Measurements from ENCODE around the gene TOB1. TPM values are rescaled to one million over a fixed set of nuclear protein-coding genes. Genes with fewer than 3 reads are reported as not detected.

The TOB1 gene
- total RNA-seq, 2 donors from 2014 or later: 29.0 to 31.0 TPM

DNA sequence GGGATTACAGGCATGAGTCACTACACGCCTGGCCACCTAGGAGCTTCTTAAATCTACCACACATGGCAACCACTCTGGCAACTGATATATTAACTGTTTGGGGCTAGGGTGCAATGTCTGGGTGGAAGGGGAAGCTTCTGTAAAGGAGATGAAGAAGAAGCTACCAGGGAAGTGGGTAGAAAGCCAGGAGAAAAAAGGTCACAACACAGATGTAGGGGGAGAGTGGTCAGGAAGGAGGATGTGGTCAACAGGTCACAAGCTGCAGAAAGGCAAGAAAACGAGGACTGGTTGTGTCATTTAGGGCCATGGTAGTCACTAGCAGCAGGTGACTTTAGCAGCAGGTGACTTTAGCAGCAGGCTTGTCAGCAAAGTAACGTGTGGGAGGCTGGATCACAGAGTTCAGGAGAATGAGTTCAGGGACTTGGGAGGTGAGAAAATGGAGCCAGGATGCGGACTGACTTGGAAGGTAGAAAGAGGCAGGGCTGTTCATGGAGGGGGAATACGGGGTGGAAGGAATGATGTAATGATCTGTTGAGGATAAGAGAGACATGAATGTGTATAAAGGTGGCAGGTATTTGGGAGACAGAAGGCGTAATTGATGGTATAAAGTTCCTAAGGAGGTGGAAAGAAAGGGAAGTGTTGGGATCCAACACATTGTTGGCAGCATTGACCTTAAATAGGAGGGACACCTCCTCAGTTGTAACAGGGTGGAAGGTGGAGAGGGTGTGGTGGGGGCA lies 47.1 kb downstream of the TOB1 start:
- no peak for DNase-seq (ENCODE audit: low spot score)
- no peaks in the 10 kb centered on the region for H3K36me3 ChIP-seq

DNA sequence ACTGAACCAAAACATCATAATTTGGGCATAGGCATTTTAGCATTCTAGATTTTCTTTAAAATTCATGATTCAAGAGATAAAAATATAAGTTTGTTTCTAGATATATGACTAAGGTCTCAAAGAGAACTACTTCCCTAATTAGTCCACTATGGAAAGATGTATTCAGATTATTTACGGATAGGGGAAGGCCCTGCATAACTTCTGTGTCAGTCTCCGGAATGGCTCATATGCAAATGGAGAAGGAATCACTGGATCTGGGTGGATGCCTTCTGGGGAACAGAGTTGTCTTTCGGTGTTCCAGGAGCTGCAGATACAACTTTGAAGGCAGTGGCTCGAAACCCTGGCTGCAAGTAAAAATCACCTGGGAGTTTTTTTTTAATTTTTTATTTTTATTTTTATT lies 47.9 kb downstream of the TOB1 start:
- Histone ChIP-seq H3K27ac (no peak overlapping the region), H3K9me3 (no peaks in the 10 kb centered on the region), H3K27me3 (no peaks in the 10 kb centered on the region), H3K36me3 (no peaks in the 10 kb centered on the region), H3K4me1 (no peaks in the 10 kb centered on the region), H3K4me3 (no peak overlapping the region)
- TF ChIP-seq, protein P1, sequence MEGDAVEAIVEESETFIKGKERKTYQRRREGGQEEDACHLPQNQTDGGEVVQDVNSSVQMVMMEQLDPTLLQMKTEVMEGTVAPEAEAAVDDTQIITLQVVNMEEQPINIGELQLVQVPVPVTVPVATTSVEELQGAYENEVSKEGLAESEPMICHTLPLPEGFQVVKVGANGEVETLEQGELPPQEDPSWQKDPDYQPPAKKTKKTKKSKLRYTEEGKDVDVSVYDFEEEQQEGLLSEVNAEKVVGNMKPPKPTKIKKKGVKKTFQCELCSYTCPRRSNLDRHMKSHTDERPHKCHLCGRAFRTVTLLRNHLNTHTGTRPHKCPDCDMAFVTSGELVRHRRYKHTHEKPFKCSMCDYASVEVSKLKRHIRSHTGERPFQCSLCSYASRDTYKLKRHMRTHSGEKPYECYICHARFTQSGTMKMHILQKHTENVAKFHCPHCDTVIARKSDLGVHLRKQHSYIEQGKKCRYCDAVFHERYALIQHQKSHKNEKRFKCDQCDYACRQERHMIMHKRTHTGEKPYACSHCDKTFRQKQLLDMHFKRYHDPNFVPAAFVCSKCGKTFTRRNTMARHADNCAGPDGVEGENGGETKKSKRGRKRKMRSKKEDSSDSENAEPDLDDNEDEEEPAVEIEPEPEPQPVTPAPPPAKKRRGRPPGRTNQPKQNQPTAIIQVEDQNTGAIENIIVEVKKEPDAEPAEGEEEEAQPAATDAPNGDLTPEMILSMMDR (IDR thresholded peaks at IDR 0.05): no peak
- no peak for DNase-seq (ENCODE audit: low spot score)

More for the DNA sequence above, 47.1 kb downstream of the TOB1 start:
- TF ChIP-seq, protein P1 (IDR thresholded peaks at IDR 0.05): no peak
- Histone ChIP-seq H3K27me3 (no peaks in the 10 kb centered on the region), H3K4me1 (no peaks in the 10 kb centered on the region), H3K4me3 (no peak overlapping the region), H3K9me3 (no peaks in the 10 kb centered on the region), H3K27ac (no peak overlapping the region)

DNA sequence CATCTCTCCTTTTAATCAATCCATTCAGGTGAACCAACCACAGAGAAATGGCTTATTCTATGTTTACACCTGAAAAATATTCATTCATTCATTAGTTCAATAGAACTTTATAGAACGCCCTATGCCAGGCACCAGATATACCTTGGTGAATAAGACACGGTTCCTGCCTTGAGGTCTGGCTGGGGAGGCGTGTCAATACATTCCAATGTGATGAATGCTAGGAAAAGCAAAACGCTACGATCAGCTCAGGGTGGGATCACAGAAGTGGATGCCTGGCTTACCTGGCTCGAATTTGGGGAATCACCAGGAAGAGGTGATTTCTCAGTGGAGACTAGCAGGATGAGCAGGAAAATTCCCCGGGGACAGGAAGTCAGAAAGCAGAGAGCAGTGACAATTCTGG lies 48.3 kb downstream of the TOB1 start:
- no peaks in the 10 kb centered on the region for H3K36me3 ChIP-seq
- no peaks in the 10 kb centered on the region for H3K9me3 ChIP-seq
- no peak for DNase-seq (ENCODE audit: low spot score)
- no peaks in the 10 kb centered on the region for H3K4me1 ChIP-seq
- TF ChIP-seq, protein P1 (IDR thresholded peaks at IDR 0.05): no peak
- H3K4me3 ChIP-seq: no peak overlapping the region
- no peak overlapping the region for H3K27ac ChIP-seq
- no peaks in the 10 kb centered on the region for H3K27me3 ChIP-seq

DNA sequence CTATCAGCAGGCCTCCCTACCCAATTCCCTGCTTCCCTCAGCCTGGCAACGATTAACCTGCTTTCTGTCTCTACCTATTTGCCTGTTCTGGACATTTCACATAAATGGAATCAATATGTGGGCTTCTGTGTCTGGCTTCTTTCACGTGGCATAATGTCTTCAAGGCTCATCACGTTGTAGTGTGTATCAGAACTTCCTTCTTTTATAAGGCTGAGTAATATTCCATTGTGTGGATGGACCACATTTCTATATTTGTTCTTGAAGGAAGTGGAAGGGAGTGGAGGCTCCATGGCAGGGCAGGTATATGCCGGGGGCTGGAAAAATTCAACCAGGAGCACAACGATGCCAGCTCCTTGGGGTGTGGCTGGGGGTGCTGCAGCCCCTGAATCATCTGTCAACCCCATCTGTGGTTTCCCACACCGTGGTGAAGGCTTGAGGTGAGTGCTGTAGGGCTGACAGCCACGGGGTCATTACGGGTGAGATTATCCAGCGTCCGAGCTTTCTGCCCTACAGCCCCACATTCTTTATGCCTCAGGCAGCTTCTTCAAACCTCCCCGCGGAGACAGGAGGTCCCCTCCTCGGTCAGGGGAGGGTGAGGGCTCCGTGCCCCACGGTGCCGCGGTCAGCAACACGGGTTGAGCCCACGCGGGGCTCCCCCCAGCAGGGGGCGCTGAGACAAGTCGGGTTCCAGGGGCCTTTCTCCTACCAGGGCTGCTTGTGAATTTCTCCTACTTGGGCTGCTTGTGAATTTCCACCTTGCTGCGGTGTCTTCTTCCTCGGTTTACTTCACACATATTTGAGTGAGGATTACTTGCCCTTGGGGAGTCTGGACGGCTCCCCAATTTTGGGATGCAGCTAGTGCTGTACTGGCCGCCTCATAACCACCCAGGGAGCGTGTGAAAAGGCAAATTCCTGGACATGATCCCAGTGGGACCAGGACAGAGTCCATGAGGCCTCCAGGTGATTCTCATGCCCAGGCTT lies 49.1 kb downstream of the TOB1 start:
- TF ChIP-seq, protein P1 (IDR thresholded peaks at IDR 0.05): peak; percentile 78 to 81
- no peaks in the 10 kb centered on the region for H3K4me1 ChIP-seq
- DNase-seq (ENCODE audit: low spot score): no peak
- H3K4me3 ChIP-seq: no peak overlapping the region
- H3K27me3 ChIP-seq: no peaks in the 10 kb centered on the region
- no peaks in the 10 kb centered on the region for H3K36me3 ChIP-seq
- H3K27ac ChIP-seq: no peak overlapping the region
- no peaks in the 10 kb centered on the region for H3K9me3 ChIP-seq

DNA sequence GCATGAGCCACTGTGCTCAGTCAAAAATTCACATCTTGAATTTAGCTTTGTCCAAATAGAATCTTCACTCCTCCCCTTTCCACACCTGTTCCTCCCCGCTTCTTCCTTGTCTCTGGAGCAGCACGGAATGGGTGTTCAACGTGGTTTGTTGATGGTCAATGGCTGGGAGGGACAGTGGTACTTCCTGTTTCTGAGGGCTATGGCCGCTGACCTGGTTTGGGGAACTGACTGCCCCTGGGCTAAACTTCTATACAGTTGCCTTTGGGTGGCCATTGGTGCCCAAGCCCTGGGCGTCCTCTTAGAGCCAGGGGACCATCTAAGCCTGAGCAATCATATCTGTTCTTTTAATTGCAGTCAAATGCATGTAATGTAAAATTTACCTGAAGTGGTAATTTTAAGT lies 49.9 kb downstream of the TOB1 start:
- Histone ChIP-seq H3K9me3 (no peaks in the 10 kb centered on the region), H3K4me1 (no peaks in the 10 kb centered on the region), H3K36me3 (no peaks in the 10 kb centered on the region), H3K27me3 (no peaks in the 10 kb centered on the region), H3K4me3 (no peak overlapping the region), H3K27ac (no peak overlapping the region)
- no peak for DNase-seq (ENCODE audit: low spot score)
- TF ChIP-seq, protein P1 (IDR thresholded peaks at IDR 0.05): no peak

All from right atrium auricular region (tissue), 2 donors.